ENCODE data around the gene MORN1.

The MORN1 gene

GRCh38 chr1:2352341-2352896 is 38.9 kb downstream of the MORN1 start:
- DNase-seq (ENCODE audit: low read depth) = no peak

- no peak for DNase-seq (ENCODE audit: low read depth)
These were observed 39.6 kb downstream of the MORN1 start for GRCh38 chr1:2351723-2352122.

GRCh38 chr1:2350911-2351655 is 40.3 kb downstream of the MORN1 start:
- no peak for DNase-seq (ENCODE audit: low read depth)

- DNase-seq (ENCODE audit: low read depth) = no peak
These were observed 40.9 kb downstream of the MORN1 start for GRCh38 chr1:2350501-2350900.

GRCh38 chr1:2349806-2350205 is 41.5 kb downstream of the MORN1 start:
- DNase-seq (ENCODE audit: low read depth) = no peak

GRCh38 chr1:2348346-2349325 is 42.7 kb downstream of the MORN1 start:
- DNase-seq (ENCODE audit: low read depth) = no peak

GRCh38 chr1:2347896-2348295 is 43.5 kb downstream of the MORN1 start:
- DNase-seq (ENCODE audit: low read depth) = no peak

GRCh38 chr1:2347409-2347785 is 44.0 kb downstream of the MORN1 start:
- no peak for DNase-seq (ENCODE audit: low read depth)

- no peak for DNase-seq (ENCODE audit: low read depth)
These were observed 44.5 kb downstream of the MORN1 start for GRCh38 chr1:2346691-2347408.

GRCh38 chr1:2345297-2346075 is 45.9 kb downstream of the MORN1 start:
- DNase-seq (ENCODE audit: low read depth) = peak; percentile 58

GRCh38 chr1:2344744-2345296 is 46.5 kb downstream of the MORN1 start:
- no peak for DNase-seq (ENCODE audit: low read depth)

GRCh38 chr1:2344121-2344681 is 47.2 kb downstream of the MORN1 start:
- no peak for DNase-seq (ENCODE audit: low read depth)

GRCh38 chr1:2343023-2343935 is 48.1 kb downstream of the MORN1 start:
- no peak for DNase-seq (ENCODE audit: low read depth)

GRCh38 chr1:2342384-2343022 is 48.9 kb downstream of the MORN1 start:
- DNase-seq (ENCODE audit: low read depth) = no peak

GRCh38 chr1:2341706-2342383 is 49.5 kb downstream of the MORN1 start:
- DNase-seq (ENCODE audit: low read depth) = no peak

GRCh38 chr1:2340918-2341254 is 50.5 kb downstream of the MORN1 start:
- DNase-seq (ENCODE audit: low read depth) = no peak

- no peak for DNase-seq (ENCODE audit: low read depth)
These were observed 51.1 kb downstream of the MORN1 start for GRCh38 chr1:2340086-2340917.
